Gastrocnemius medialis (tissue), 4 donors: ENCODE measurements around the gene DDX27. TPM values are rescaled to one million over a fixed set of nuclear protein-coding genes. Genes with fewer than 3 reads are reported as not detected.

ENCODE experiments used
- ATAC-seq, 2 donors: fragments of 150-250 bp; one replicate each; pipeline ENCODE4 v1.9.1; 2016
- DNase-seq, 2 donors: peaks; one replicate each; pipeline ENCODE4 v3.0.0-alpha.2; 2019
- H3K27ac ChIP-seq, 4 donors: fragments of 200-600 bp; sonication (generic); 1 replicate in 1 of 4; 2 replicates in 3 of 4; pipeline ENCODE4 v1.5.1; 2016 to 2018; ENCODE audit warnings: mild to moderate bottlenecking in 2 of 4, moderate library complexity in 1 of 4
- H3K27me3 ChIP-seq, 3 donors: fragments of 200-600 bp; sonication (generic) in 2 of 3; 1 replicate in 1 of 3; 2 replicates in 2 of 3; pipeline versions ENCODE4 v1.5.1 to v1.6.0; 2016 to 2019; ENCODE audit warnings: mild to moderate bottlenecking in 1 of 3, moderate library complexity in 1 of 3
- H3K36me3 ChIP-seq, 2 donors: fragments of 200-600 bp; sonication (generic) in 1 of 2; one replicate each; pipeline ENCODE4 v1.5.1; 2017 to 2018
- H3K4me1 ChIP-seq, 2 donors: fragments of 200-600 bp; sonication (generic) in 1 of 2; one replicate each; pipeline ENCODE4 v1.5.1; 2016 to 2017; ENCODE audit warnings: mild to moderate bottlenecking in 2 of 2
- H3K4me3 ChIP-seq, 4 donors: fragments of 200-600 bp; sonication (generic) in 3 of 4; 1 replicate in 1 of 4; 2 replicates in 3 of 4; pipeline ENCODE4 v1.5.1; 2016 to 2019; ENCODE audit warnings: mild to moderate bottlenecking in 2 of 4
- H3K9me3 ChIP-seq, 3 donors: fragments of 200-600 bp; sonication (generic) in 2 of 3; 1 replicate in 1 of 3; 2 replicates in 2 of 3; pipeline ENCODE4 v1.5.1; 2016 to 2019
- POLR2A ChIP-seq, 2 donors: fragments of 450-650 bp; IDR thresholded peaks; one replicate each; pipeline ENCODE4 v1.6.1; 2017; ENCODE audit warnings: antibody characterized with exemption in 2 of 2, mild to moderate bottlenecking in 2 of 2, moderate library complexity in 2 of 2
- in situ Hi-C, 4 donors: fragments of 200-750 bp; cut with MboI; loops; one replicate each; pipeline versions ENCODE4 v1.15.0 to v1.8.0; 2017; ENCODE audit warnings: low sequenced_read_pairs in 4 of 4
- intact Hi-C: fragments of 100-400 bp; cut with DNase I; formaldehyde crosslinking; loops from one replicate; pipeline ENCODE4 v1.15.1; 2023; ENCODE audit warnings: low total_unique reads
- total RNA-seq, 4 donors: library from RNA; depleted of rRNA; stranded (reverse); fragments of >200 nt; gene quantifications; one replicate each; pipeline versions ENCODE4 v1.1.0 to v1.2.3, GENCODE V29; 2016
- TF ChIP-seq, protein P1 (sequence below), 5 experiments: fragments of 450-650 bp in 3 of 5; fragments of 200-600 bp in 2 of 5; sonication (generic) in 2 of 5; IDR thresholded peaks in 4 of 5; conservative IDR thresholded peaks in 1 of 5; 1 replicate in 4 of 5; 2 replicates in 1 of 5; pipeline ENCODE4 v1.5.1; 2016 to 2019; ENCODE audit warnings: antibody characterized with exemption in 5 of 5, mild to moderate bottlenecking in 3 of 5, moderate library complexity in 3 of 5

The DDX27 gene
- total RNA-seq, 4 donors from 2014 or later = 12.6 to 39.7 (median 23.3) TPM

DNA sequence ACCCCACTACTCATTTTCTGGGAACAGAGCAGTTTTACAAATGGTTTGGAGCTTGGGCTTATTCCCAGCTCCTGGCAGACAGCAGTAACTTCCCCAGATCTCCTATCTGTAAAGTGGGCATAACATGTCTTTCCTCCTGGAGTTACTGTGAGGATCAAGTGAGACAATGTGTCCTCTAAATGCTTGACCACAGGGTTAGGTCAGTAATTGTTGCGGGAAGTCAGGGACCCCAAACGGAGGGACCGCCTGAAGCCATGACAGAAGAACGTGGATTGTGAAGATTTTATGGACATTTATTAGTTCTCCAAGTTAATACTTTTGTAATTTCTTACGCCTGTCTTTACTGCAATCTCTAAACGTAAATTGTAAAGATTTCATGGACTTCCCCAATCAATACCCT, 73.9 kb downstream of the DDX27 start:
- no peak for DNase-seq
- no peaks in the 10 kb centered on the region for H3K27me3 ChIP-seq
- in situ Hi-C loops = no loop called here

More for the DNA sequence above, 73.9 kb downstream of the DDX27 start:
- intact Hi-C loops = no loop called here
- no peak for ATAC-seq
- Histone ChIP-seq H3K27ac (no peak overlapping the region), H3K4me1 (no peaks in the 10 kb centered on the region), H3K36me3 (peaks cover 2 to 49% of the 10 kb centered on the region in 2 donors), H3K4me3 (no peak overlapping the region), H3K9me3 (no peaks in the 10 kb centered on the region)
- TF ChIP-seq POLR2A (IDR thresholded peaks at IDR 0.05) = no peak
- TF ChIP-seq, protein P1, sequence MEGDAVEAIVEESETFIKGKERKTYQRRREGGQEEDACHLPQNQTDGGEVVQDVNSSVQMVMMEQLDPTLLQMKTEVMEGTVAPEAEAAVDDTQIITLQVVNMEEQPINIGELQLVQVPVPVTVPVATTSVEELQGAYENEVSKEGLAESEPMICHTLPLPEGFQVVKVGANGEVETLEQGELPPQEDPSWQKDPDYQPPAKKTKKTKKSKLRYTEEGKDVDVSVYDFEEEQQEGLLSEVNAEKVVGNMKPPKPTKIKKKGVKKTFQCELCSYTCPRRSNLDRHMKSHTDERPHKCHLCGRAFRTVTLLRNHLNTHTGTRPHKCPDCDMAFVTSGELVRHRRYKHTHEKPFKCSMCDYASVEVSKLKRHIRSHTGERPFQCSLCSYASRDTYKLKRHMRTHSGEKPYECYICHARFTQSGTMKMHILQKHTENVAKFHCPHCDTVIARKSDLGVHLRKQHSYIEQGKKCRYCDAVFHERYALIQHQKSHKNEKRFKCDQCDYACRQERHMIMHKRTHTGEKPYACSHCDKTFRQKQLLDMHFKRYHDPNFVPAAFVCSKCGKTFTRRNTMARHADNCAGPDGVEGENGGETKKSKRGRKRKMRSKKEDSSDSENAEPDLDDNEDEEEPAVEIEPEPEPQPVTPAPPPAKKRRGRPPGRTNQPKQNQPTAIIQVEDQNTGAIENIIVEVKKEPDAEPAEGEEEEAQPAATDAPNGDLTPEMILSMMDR (IDR thresholded peaks at IDR 0.05 in 4 of 5, conservative IDR thresholded peaks at IDR 0.05 in 1 of 5) = no peak

Other genes with a start within 250 kb of the DDX27 start
- 10 to 100 TPM; 44.0 to 59.6 (median 58.3) TPM for gene CSE1L, start 173.1 kb upstream of the DDX27 start, total RNA-seq
- 10 to 100 TPM; 39.1 to 61.4 (median 54.4) TPM for gene STAU1, start 31.1 kb upstream of the DDX27 start, total RNA-seq
- 10 to 100 TPM; 28.7 to 34.9 (median 31.1) TPM for gene ZNFX1, start 58.6 kb downstream of the DDX27 start, total RNA-seq